ENCODE measurements around the gene PPA1. TPM values are rescaled to one million over a fixed set of nuclear protein-coding genes. Genes with fewer than 3 reads are reported as not detected.

The PPA1 gene
- total and polyA plus RNA-seq, 2 of the 4 experiments (the other 2 are of a cell fraction): 78.6 to 102 TPM

DNA sequence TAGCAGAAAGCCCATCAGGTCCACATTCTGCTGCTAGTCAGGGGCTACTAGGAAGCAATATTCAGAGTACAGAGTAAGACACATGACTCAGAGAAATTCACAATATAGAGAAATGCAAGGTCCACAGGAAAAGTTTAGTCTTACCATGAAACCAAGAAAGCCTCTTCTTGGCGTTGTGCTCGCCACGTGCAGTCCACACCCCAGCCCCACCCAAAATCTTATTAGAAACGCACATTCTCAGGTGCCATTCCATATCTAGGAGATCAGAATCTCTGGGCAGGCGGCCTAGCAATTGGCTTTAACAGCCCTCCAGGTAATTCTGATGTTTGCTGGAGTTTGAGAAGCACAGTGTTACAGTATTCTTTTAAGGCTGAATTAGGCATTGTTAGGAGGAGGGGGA, 47.1 kb downstream of the PPA1 start:
- Histone ChIP-seq H2AK5ac (ENCODE audit: low read depth, low read length) (no peak overlapping the region), H4K91ac (ENCODE audit: insufficient read depth, low read depth, low read length) (no peak overlapping the region), H3K4me3 (ENCODE audit: insufficient read depth, low read depth, low read length) (no peak overlapping the region), H3K27me3 (ENCODE audit: control insufficient read depth, insufficient read depth, low read length) (peaks cover 6% of the 10 kb centered on the region), H3K56ac (ENCODE audit: extremely low read depth, insufficient read depth, low read length) (no peak overlapping the region), H4K8ac (ENCODE audit: low read depth in 2 of 2, low read length in 2 of 2) (no peak overlapping the region), H4K20me1 (ENCODE audit: insufficient read depth, low read length) (no peaks in the 10 kb centered on the region), H2BK120ac (ENCODE audit: low read depth, low read length) (no peak overlapping the region), H3K27ac (ENCODE audit: insufficient read depth, low read length) (no peak overlapping the region), H4K5ac (ENCODE audit: low read depth, low read length) (no peak overlapping the region), H3K9me1 (ENCODE audit: insufficient read depth, low read length) (peaks cover 8% of the 10 kb centered on the region), H3K4me1 (ENCODE audit: control insufficient read depth, insufficient read depth, low read length) (peaks cover 16% of the 10 kb centered on the region), H3K14ac (replicated peaks; ENCODE audit: low read depth, low read length) (no peak overlapping the region), H2BK5ac (ENCODE audit: low read depth, low read length, poor library complexity, severe bottlenecking) (no peak overlapping the region), H3K9me3 (ENCODE audit: control insufficient read depth, insufficient read depth, low read length) (no peaks in the 10 kb centered on the region), H2AK9ac (replicated peaks; ENCODE audit: low read depth, low read length, poor library complexity) (no peak overlapping the region), H3K9ac (ENCODE audit: low read depth, low read length) (no peak overlapping the region), H3K79me1 (ENCODE audit: low read depth in 1 of 2, low read length in 2 of 2) (0 out of 4 replicates have a peak, but pooled peaks cover 0 to 6% of the 10 kb centered on the region in 2 experiments), H3K23ac (ENCODE audit: low read depth, low read length) (no peak overlapping the region), H3K36me3 (ENCODE audit: control insufficient read depth, insufficient read depth, low read length) (no peaks in the 10 kb centered on the region), H2BK20ac (ENCODE audit: low read depth, low read length) (no peak overlapping the region), H3K4ac (ENCODE audit: low read depth, low read length) (no peak overlapping the region), H2AFZ (replicated peaks; ENCODE audit: low read length, poor library complexity) (no peak overlapping the region), H3K4me2 (ENCODE audit: low read depth, low read length) (no peak overlapping the region), H3K18ac (ENCODE audit: low read depth, low read length) (no peak overlapping the region), H2BK15ac (ENCODE audit: low read depth, low read length) (no peak overlapping the region)
- no CpG with 5 or more reads among the region's 5 CpGs for WGBS, 2 experiments (ENCODE audit: extremely low coverage in 2 of 2, insufficient read length in 1 of 2)
- ATAC-seq (ENCODE audit: low read depth) (no peak), DNase-seq (no peak)
- in situ Hi-C loops (cut with MboI; ENCODE audit: low sequenced_read_pairs) (no loop called here), intact Hi-C loops (cut with micrococcal nuclease) (no loop called here), dilution Hi-C loops (cut with HindIII; ENCODE audit: low sequenced_read_pairs, unreplicated experiment) (no loop called here)
- no TSS peak for BruUV-seq (replicated peaks)
- ChIA-PET CTCF (no interaction called here), POLR2A (ENCODE audit: unreplicated experiment) (no interaction called here)
- no peak for TF ChIP-seq RCOR1 (IDR thresholded peaks at IDR 0.05; ENCODE audit: insufficient replicate concordance, low read length)
- no peak for TF ChIP-seq FOS (IDR thresholded peaks at IDR 0.05; ENCODE audit: low read depth, low read length)
- no peak for TF ChIP-seq NFE2L2 (IDR thresholded peaks at IDR 0.05; ENCODE audit: low read depth, low read length)
- no peak for TF ChIP-seq SMC3 (IDR thresholded peaks at IDR 0.05; ENCODE audit: low read depth, low read length)
- no peak for TF ChIP-seq MAFK (IDR thresholded peaks at IDR 0.05; ENCODE audit: low read depth, low read length)
- TF ChIP-seq, protein P1, sequence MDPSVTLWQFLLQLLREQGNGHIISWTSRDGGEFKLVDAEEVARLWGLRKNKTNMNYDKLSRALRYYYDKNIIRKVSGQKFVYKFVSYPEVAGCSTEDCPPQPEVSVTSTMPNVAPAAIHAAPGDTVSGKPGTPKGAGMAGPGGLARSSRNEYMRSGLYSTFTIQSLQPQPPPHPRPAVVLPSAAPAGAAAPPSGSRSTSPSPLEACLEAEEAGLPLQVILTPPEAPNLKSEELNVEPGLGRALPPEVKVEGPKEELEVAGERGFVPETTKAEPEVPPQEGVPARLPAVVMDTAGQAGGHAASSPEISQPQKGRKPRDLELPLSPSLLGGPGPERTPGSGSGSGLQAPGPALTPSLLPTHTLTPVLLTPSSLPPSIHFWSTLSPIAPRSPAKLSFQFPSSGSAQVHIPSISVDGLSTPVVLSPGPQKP (IDR thresholded peaks at IDR 0.05; ENCODE audit: borderline replicate concordance, low read depth, low read length): no peak
- TF ChIP-seq, protein P2, sequence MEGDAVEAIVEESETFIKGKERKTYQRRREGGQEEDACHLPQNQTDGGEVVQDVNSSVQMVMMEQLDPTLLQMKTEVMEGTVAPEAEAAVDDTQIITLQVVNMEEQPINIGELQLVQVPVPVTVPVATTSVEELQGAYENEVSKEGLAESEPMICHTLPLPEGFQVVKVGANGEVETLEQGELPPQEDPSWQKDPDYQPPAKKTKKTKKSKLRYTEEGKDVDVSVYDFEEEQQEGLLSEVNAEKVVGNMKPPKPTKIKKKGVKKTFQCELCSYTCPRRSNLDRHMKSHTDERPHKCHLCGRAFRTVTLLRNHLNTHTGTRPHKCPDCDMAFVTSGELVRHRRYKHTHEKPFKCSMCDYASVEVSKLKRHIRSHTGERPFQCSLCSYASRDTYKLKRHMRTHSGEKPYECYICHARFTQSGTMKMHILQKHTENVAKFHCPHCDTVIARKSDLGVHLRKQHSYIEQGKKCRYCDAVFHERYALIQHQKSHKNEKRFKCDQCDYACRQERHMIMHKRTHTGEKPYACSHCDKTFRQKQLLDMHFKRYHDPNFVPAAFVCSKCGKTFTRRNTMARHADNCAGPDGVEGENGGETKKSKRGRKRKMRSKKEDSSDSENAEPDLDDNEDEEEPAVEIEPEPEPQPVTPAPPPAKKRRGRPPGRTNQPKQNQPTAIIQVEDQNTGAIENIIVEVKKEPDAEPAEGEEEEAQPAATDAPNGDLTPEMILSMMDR (conservative IDR thresholded peaks at IDR 0.05; ENCODE audit: low read depth, low read length): no peak
- TF ChIP-seq RAD21 (IDR thresholded peaks at IDR 0.05; ENCODE audit: low read length): no peak
- TF ChIP-seq BHLHE40 (IDR thresholded peaks at IDR 0.05; ENCODE audit: low read depth, low read length): no peak
- no peak for TF ChIP-seq MAZ (IDR thresholded peaks at IDR 0.05; ENCODE audit: borderline replicate concordance, low read depth, low read length)

All from IMR-90 (cell line).